Keratinocyte (primary cell): ENCODE data around the gene KRT2. TPM values are rescaled to one million over a fixed set of nuclear protein-coding genes. Genes with fewer than 3 reads are reported as not detected.
A peak's percentile ranks its signal among the peaks of the same experiment; 100 is the strongest.

Experiments used
- DNase-seq: peaks from one replicate; pipeline ENCODE4 v3.0.0-alpha.2; 2011; ENCODE audit warnings: low read depth, missing footprints, low spot score
- FAIRE-seq: peaks from 2 replicates; lab custom pipeline; 2011; peaks lifted over from hg19 to GRCh38; lab: Jason Lieb, UNC
- H2AFZ ChIP-seq: 2 replicates; pipeline ENCODE4 v1.6.0; 2012; ENCODE audit warnings: low read length, control low read depth, inconsistent platforms; ENCODE audit not compliant: control insufficient read depth
- H3K27ac ChIP-seq: 2 replicates; pipeline ENCODE4 v1.5.1; 2011; ENCODE audit warnings: low read length; ENCODE audit not compliant: control insufficient read depth, insufficient read depth
- H3K27me3 ChIP-seq: 3 replicates; pipeline ENCODE4 v1.6.0; 2011; ENCODE audit warnings: low read length; ENCODE audit not compliant: control insufficient read depth, insufficient read depth; ENCODE audit errors: extremely low read depth
- H3K36me3 ChIP-seq, 2 experiments: 2 replicates in 1 of 2; 3 replicates in 1 of 2; pipeline ENCODE4 v1.5.1; 2011; ENCODE audit warnings: low read length in 2 of 2, mild to moderate bottlenecking in 1 of 2; ENCODE audit not compliant: control insufficient read depth in 2 of 2, insufficient read depth in 2 of 2; ENCODE audit errors: extremely low read depth in 1 of 2
- H3K4me1 ChIP-seq: 3 replicates; pipeline ENCODE4 v1.5.1; 2011; ENCODE audit warnings: low read length; ENCODE audit not compliant: control insufficient read depth, insufficient read depth; ENCODE audit errors: extremely low read depth
- H3K4me2 ChIP-seq: 3 replicates; pipeline ENCODE4 v1.6.0; 2011; ENCODE audit warnings: low read depth, low read length; ENCODE audit not compliant: control insufficient read depth, insufficient read depth; ENCODE audit errors: extremely low read depth
- H3K4me3 ChIP-seq, 3 experiments: fragments of 200-600 bp in 1 of 3; sonication (generic) in 1 of 3; 2 replicates in 2 of 3; 3 replicates in 1 of 3; pipeline ENCODE4 v1.5.1; 2011 to 2016; ENCODE audit warnings: low read length in 3 of 3, mild to moderate bottlenecking in 3 of 3, control low read depth in 2 of 3, inconsistent platforms in 1 of 3, low read depth in 1 of 3, mixed read lengths in 1 of 3, mixed run types in 1 of 3, moderate library complexity in 1 of 3; ENCODE audit not compliant: control insufficient read depth in 2 of 3, insufficient read depth in 2 of 3; ENCODE audit errors: extremely low read depth in 1 of 3
- H3K79me2 ChIP-seq: 2 replicates; pipeline ENCODE4 v1.6.0; 2012; ENCODE audit warnings: low read length; ENCODE audit not compliant: control insufficient read depth, insufficient read depth
- H3K9ac ChIP-seq: 3 replicates; pipeline ENCODE4 v1.6.0; 2011; ENCODE audit warnings: low read length; ENCODE audit not compliant: control insufficient read depth, insufficient read depth; ENCODE audit errors: extremely low read depth
- H3K9me1 ChIP-seq: 3 replicates; pipeline ENCODE4 v1.6.0; 2011; ENCODE audit warnings: low read length; ENCODE audit not compliant: control insufficient read depth, insufficient read depth; ENCODE audit errors: extremely low read depth
- H3K9me3 ChIP-seq: 2 replicates; pipeline ENCODE4 v1.5.1; 2012; ENCODE audit warnings: low read depth, low read length; ENCODE audit not compliant: control insufficient read depth
- H4K20me1 ChIP-seq: 3 replicates; pipeline ENCODE4 v1.6.0; 2011; ENCODE audit warnings: low read length; ENCODE audit not compliant: control insufficient read depth, insufficient read depth; ENCODE audit errors: extremely low read depth
- CTCF ChIP-seq, 3 experiments: IDR thresholded peaks in 1 of 3; conservative IDR thresholded peaks in 1 of 3; optimal IDR thresholded peaks in 1 of 3; 2 replicates in 2 of 3; 3 replicates in 1 of 3; pipeline versions ENCODE3 to v1.5.1; 2011; ENCODE audit warnings: low read length in 3 of 3, mild to moderate bottlenecking in 3 of 3, moderate library complexity in 2 of 3, control low read depth in 1 of 3, inconsistent platforms in 1 of 3; ENCODE audit not compliant: insufficient read depth in 2 of 3; ENCODE audit errors: extremely low read depth in 1 of 3
- EZH2 ChIP-seq: IDR thresholded peaks from one replicate; pipeline ENCODE4 v1.6.1; 2012; ENCODE audit warnings: inconsistent platforms, mild to moderate bottlenecking, low read length, moderate library complexity
- dilution Hi-C: fragments of 300-500 bp; cut with MboI; formaldehyde crosslinking; loops from one replicate; pipeline ENCODE4 v1.7.0; 2020; ENCODE audit warnings: low sequenced_read_pairs; ENCODE audit not compliant: extremely low pct_ligation_motif_present
- polyA plus RNA-seq, 5 experiments: library from polyadenylated mRNA; depleted of rRNA in 3 of 5; stranded (reverse) in 3 of 5; stranded (forward) in 1 of 5; unstranded in 1 of 5; fragments of >200 nt; gene quantifications; 1 replicate in 1 of 5; 2 replicates in 3 of 5; 3 replicates in 1 of 5; pipeline versions ENCODE4 v1.2.1 to v1.2.3, GENCODE V29; 2011 to 2012; ENCODE audit warnings: missing spikeins in 2 of 5, low read depth in 1 of 5, low replicate concordance in 1 of 5

KRT2 gene
- polyA plus RNA-seq, 1 donor (not counting 4 experiments of a cell fraction or from before 2014, with no cell fraction given): 0.69 TPM

- no peaks in the 10 kb centered on the region for H3K79me2 ChIP-seq
- H3K27ac ChIP-seq: no peak overlapping the region
- FAIRE-seq: peak; percentile 5
- H3K9me3 ChIP-seq: no peaks in the 10 kb centered on the region
- H3K36me3 ChIP-seq: no peaks in the 10 kb centered on the region
- H3K4me1 ChIP-seq: peaks cover 14% of the 10 kb centered on the region
- H3K9ac ChIP-seq: no peak overlapping the region
- H2AFZ ChIP-seq: no peak overlapping the region
- no peak overlapping the region for H3K4me3 ChIP-seq
- no peak overlapping the region for H3K4me2 ChIP-seq
- peaks cover 13% of the 10 kb centered on the region for H3K27me3 ChIP-seq
- dilution Hi-C loops: no loop called here
- no peaks in the 10 kb centered on the region for H3K9me1 ChIP-seq
- no peaks in the 10 kb centered on the region for H4K20me1 ChIP-seq
- no peak for TF ChIP-seq CTCF (optimal IDR thresholded peaks at IDR 0.05 in 1 of 3, IDR thresholded peaks at IDR 0.05 in 1 of 3, conservative IDR thresholded peaks at IDR 0.05 in 1 of 3; ENCODE audit: extremely low read depth in 1 of 3, insufficient read depth in 2 of 3, low read length in 3 of 3)
- TF ChIP-seq EZH2: no peak
- no peak for DNase-seq
Observed at GRCh38 chr12:52669426-52669825, 17.4 kb upstream of the KRT2 start.

GRCh38 chr12:52667931-52668330 lies 15.9 kb upstream of the KRT2 start:
- dilution Hi-C loops: no loop called here
- Histone ChIP-seq H3K4me1 (peaks cover 14% of the 10 kb centered on the region), H4K20me1 (no peaks in the 10 kb centered on the region), H3K79me2 (no peaks in the 10 kb centered on the region), H3K9ac (no peak overlapping the region), H3K27me3 (peaks cover 16% of the 10 kb centered on the region), H3K4me3 (no peak overlapping the region), H3K36me3 (no peaks in the 10 kb centered on the region), H3K4me2 (no peak overlapping the region), H3K9me1 (no peaks in the 10 kb centered on the region), H3K27ac (no peak overlapping the region), H2AFZ (no peak overlapping the region), H3K9me3 (no peaks in the 10 kb centered on the region)
- TF ChIP-seq CTCF (optimal IDR thresholded peaks at IDR 0.05 in 1 of 3, IDR thresholded peaks at IDR 0.05 in 1 of 3, conservative IDR thresholded peaks at IDR 0.05 in 1 of 3; ENCODE audit: extremely low read depth in 1 of 3, insufficient read depth in 2 of 3, low read length in 3 of 3): no peak
- TF ChIP-seq EZH2: no peak
- DNase-seq: no peak
- no peak for FAIRE-seq
